Measurements from ENCODE around the gene IL1F10. TPM values are rescaled to one million over a fixed set of nuclear protein-coding genes. Genes with fewer than 3 reads are reported as not detected.

The IL1F10 gene, protein sequence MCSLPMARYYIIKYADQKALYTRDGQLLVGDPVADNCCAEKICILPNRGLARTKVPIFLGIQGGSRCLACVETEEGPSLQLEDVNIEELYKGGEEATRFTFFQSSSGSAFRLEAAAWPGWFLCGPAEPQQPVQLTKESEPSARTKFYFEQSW
- total RNA-seq (2021) (not detected in 2 replicates), Bru-seq, nascent RNA (not detected), BruChase-seq, experiment 1, labeled RNA remaining after a 2-hour chase (not detected), BruChase-seq, experiment 2, labeled RNA remaining after a 6-hour chase (not detected)
- long read RNA-seq, result 0 reads

DNA sequence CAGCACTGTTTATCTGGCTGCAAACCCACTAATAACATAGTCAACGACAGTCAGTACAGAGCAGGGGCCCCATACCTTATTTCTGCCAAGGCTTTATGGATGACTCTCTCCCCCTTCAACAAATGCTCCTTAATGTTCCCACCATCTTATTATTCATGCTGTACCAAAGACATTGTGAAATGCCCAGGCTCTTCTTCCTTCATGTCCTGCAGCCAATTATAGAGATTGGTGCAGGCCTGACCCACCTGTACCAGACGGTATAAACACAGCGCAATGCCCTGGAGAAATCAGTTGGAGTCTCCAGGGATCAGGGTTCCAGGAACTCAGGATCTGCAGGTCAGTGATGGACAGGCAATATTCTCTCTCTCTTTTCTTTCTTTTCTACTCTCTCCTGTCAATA, at the start of gene IL1F10:
TSS of gene IL1F10 (plus strand) at position 290 of the 400 bp plus-strand sequence. CDS start 4,769 bp downstream, outside the sequence.
- no TSS peak for BruUV-seq (replicated peaks)
- intact Hi-C loops (cut with micrococcal nuclease; ENCODE audit: unreplicated experiment), result no loop called here
- no peaks in the 10 kb centered on the region for H3K36me3 ChIP-seq (ENCODE audit: insufficient read depth, low read length, poor library complexity, severe bottlenecking)
- no peak for DNase-seq (ENCODE audit: low spot score)
- CTCF ChIA-PET, result interaction anchor here (0.7 kb wide), 1 partner anchor 26 kb away, joined by 3 read pairs; no protein-coding TSS in a partner anchor
- H3K9me3 ChIP-seq (ENCODE audit: low read depth, low read length, poor library complexity, severe bottlenecking), result no peaks in the 10 kb centered on the region
- H3K4me3 ChIP-seq (ENCODE audit: low read depth, low read length, poor library complexity, severe bottlenecking), result no peak within 1 kb of the TSS
- H3K27me3 ChIP-seq (replicated peaks; ENCODE audit: insufficient read depth, low read depth, low read length, poor library complexity), result peaks cover 6% of the 10 kb centered on the region
- no peaks in the 10 kb centered on the region for H3K4me1 ChIP-seq (ENCODE audit: insufficient read depth, low read length, poor library complexity, severe bottlenecking)
- POLR2A ChIA-PET (ENCODE audit: low non-redundant PET), result no interaction called here
- TF ChIP-seq EZH2 (IDR thresholded peaks at IDR 0.05; ENCODE audit: borderline replicate concordance, low read depth, low read length, poor library complexity, severe bottlenecking) (no peak), CTCF (conservative IDR thresholded peaks at IDR 0.05; ENCODE audit: low read depth, low read length) (no peak)
- no peak within 1 kb of the TSS for H3K27ac ChIP-seq (ENCODE audit: low read depth, low read length, poor library complexity, severe bottlenecking)

- Histone ChIP-seq H3K4me3 (ENCODE audit: low read depth, low read length, poor library complexity, severe bottlenecking) (no peak overlapping the region), H3K4me1 (ENCODE audit: insufficient read depth, low read length, poor library complexity, severe bottlenecking) (no peaks in the 10 kb centered on the region), H3K27me3 (replicated peaks; ENCODE audit: insufficient read depth, low read depth, low read length, poor library complexity) (peaks cover 38% of the 10 kb centered on the region), H3K27ac (ENCODE audit: low read depth, low read length, poor library complexity, severe bottlenecking) (no peak overlapping the region), H3K36me3 (ENCODE audit: insufficient read depth, low read length, poor library complexity, severe bottlenecking) (no peaks in the 10 kb centered on the region), H3K9me3 (ENCODE audit: low read depth, low read length, poor library complexity, severe bottlenecking) (no peaks in the 10 kb centered on the region)
- intact Hi-C loops (cut with micrococcal nuclease; ENCODE audit: unreplicated experiment), result no loop called here
- ChIA-PET POLR2A (ENCODE audit: low non-redundant PET) (no interaction called here), CTCF (no interaction called here)
- DNase-seq (ENCODE audit: low spot score), result no peak
- no TSS peak for BruUV-seq (replicated peaks)
- no peak for TF ChIP-seq CTCF (conservative IDR thresholded peaks at IDR 0.05; ENCODE audit: low read depth, low read length)
- no peak for TF ChIP-seq EZH2 (IDR thresholded peaks at IDR 0.05; ENCODE audit: borderline replicate concordance, low read depth, low read length, poor library complexity, severe bottlenecking)
Measured at GRCh38 chr2:113018509-113018908, 49.3 kb upstream of the IL1F10 start.

DNA sequence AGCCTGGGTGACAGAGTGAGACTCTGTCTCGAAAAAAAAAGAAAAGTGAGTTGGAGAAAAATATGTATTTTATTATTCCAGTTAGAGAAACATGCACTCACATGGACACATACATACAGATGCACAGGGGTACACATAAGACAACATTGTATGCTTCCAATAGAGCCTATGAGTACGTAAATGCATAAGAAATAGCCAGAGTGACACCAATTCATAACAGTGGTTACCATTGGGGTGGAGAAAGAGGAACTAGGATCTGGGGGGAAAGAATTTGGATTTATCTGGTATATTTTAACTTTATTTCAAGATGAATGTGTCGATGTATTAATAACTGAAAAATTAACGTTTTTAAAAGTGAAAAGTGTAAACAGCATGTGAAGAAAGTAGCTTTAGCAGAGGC, 46.5 kb upstream of the IL1F10 start:
- POLR2A ChIA-PET (ENCODE audit: low non-redundant PET), result no interaction called here
- H3K27ac ChIP-seq (ENCODE audit: low read depth, low read length, poor library complexity, severe bottlenecking), result no peak overlapping the region
- CTCF ChIA-PET, result no interaction called here
- H3K4me3 ChIP-seq (ENCODE audit: low read depth, low read length, poor library complexity, severe bottlenecking), result no peak overlapping the region
- TF ChIP-seq CTCF (conservative IDR thresholded peaks at IDR 0.05; ENCODE audit: low read depth, low read length) (no peak), EZH2 (IDR thresholded peaks at IDR 0.05; ENCODE audit: borderline replicate concordance, low read depth, low read length, poor library complexity, severe bottlenecking) (no peak)
- no TSS peak for BruUV-seq (replicated peaks)
- intact Hi-C loops (cut with micrococcal nuclease; ENCODE audit: unreplicated experiment), result no loop called here
- DNase-seq (ENCODE audit: low spot score), result no peak
- no peaks in the 10 kb centered on the region for H3K4me1 ChIP-seq (ENCODE audit: insufficient read depth, low read length, poor library complexity, severe bottlenecking)
- H3K27me3 ChIP-seq (replicated peaks; ENCODE audit: insufficient read depth, low read depth, low read length, poor library complexity), result peaks cover 53% of the 10 kb centered on the region
- no peaks in the 10 kb centered on the region for H3K9me3 ChIP-seq (ENCODE audit: low read depth, low read length, poor library complexity, severe bottlenecking)
- no peaks in the 10 kb centered on the region for H3K36me3 ChIP-seq (ENCODE audit: insufficient read depth, low read length, poor library complexity, severe bottlenecking)

All from A673 (cell line).